Common myeloid progenitor, CD34-positive (primary cell): Measurements from ENCODE around the gene SACM1L.
"Not testable (repeated sequence)": the region's sequence is repeated elsewhere in the genome, so short reads cannot be mapped to it uniquely, and the experiment has no call there.

Experiments used
- CTCF ChIA-PET: fragments of 350-600 bp; sonication (Branson Sonifier 250); formaldehyde crosslinking; loops from one replicate; lab custom pipeline; 2021; ENCODE audit warnings: antibody characterized with exemption; lab: Charles Lee
- POLR2A ChIA-PET: fragments of 350-600 bp; sonication (Branson Sonifier 250); formaldehyde crosslinking; loops from one replicate; lab custom pipeline; 2021; ENCODE audit warnings: antibody characterized with exemption; lab: Charles Lee
- DNase-seq, 3 donors: peaks; one replicate each; pipeline versions ENCODE4 v3.0.0 to v3.0.0-alpha.2; 2013
- H3K27ac ChIP-seq, 2 experiments: 1 replicate in 1 of 2; 2 replicates in 1 of 2; pipeline ENCODE4 v1.7.0; 2013; ENCODE audit warnings: inconsistent platforms in 2 of 2, low read length in 2 of 2, mild to moderate bottlenecking in 2 of 2, low read depth in 1 of 2, moderate library complexity in 1 of 2; ENCODE audit not compliant: severe bottlenecking in 2 of 2, insufficient read depth in 1 of 2, poor library complexity in 1 of 2
- H3K27me3 ChIP-seq, 5 experiments: replicated peaks in 2 of 5; 1 replicate in 3 of 5; 2 replicates in 2 of 5; pipeline versions ENCODE4 v1.6.1 to v1.7.0; 2013; ENCODE audit warnings: low read length in 4 of 5, mild to moderate bottlenecking in 2 of 5, moderate library complexity in 2 of 5, inconsistent platforms in 1 of 5; ENCODE audit not compliant: insufficient read depth in 5 of 5, control insufficient read depth in 4 of 5
- H3K36me3 ChIP-seq, 4 experiments: 1 replicate in 2 of 4; 2 replicates in 2 of 4; pipeline versions ENCODE4 v1.6.1 to v1.7.0; 2013; ENCODE audit warnings: low read length in 3 of 4, control low read depth in 1 of 4, mild to moderate bottlenecking in 1 of 4; ENCODE audit not compliant: control insufficient read depth in 4 of 4, insufficient read depth in 4 of 4
- H3K4me1 ChIP-seq, 4 experiments: 1 replicate in 3 of 4; 2 replicates in 1 of 4; pipeline versions ENCODE4 v1.6.1 to v1.7.1; 2013; ENCODE audit warnings: low read length in 3 of 4, mild to moderate bottlenecking in 3 of 4, control low read depth in 1 of 4, inconsistent platforms in 1 of 4, moderate library complexity in 1 of 4; ENCODE audit not compliant: control insufficient read depth in 4 of 4, insufficient read depth in 4 of 4; ENCODE audit errors: control extremely low read depth in 1 of 4
- H3K4me3 ChIP-seq, 7 experiments: 1 replicate in 4 of 7; 2 replicates in 3 of 7; pipeline versions ENCODE4 v1.5.1 to v1.7.0; 2013; ENCODE audit warnings: mild to moderate bottlenecking in 7 of 7, low read length in 6 of 7, moderate library complexity in 6 of 7, inconsistent platforms in 2 of 7, low read depth in 2 of 7, control low read depth in 1 of 7; ENCODE audit not compliant: insufficient read depth in 4 of 7, control insufficient read depth in 1 of 7; ENCODE audit errors: extremely low read depth in 1 of 7
- H3K9me3 ChIP-seq, 5 experiments: 1 replicate in 4 of 5; 2 replicates in 1 of 5; pipeline versions ENCODE4 v1.6.1 to v1.7.1; 2013; ENCODE audit warnings: low read length in 4 of 5, mild to moderate bottlenecking in 2 of 5, inconsistent platforms in 1 of 5, low read depth in 1 of 5, moderate library complexity in 1 of 5; ENCODE audit not compliant: control insufficient read depth in 4 of 5, insufficient read depth in 2 of 5; ENCODE audit errors: control extremely low read depth in 1 of 5
- WGBS: methylation state at CpG from one replicate; pipeline ENCODE4 v1.1.5; 2013; ENCODE audit not compliant: insufficient coverage; 5-methylcytosine and 5-hydroxymethylcytosine counted together

The SACM1L gene

GRCh38 chr3:45695166-45695565 lies 6.0 kb downstream of the SACM1L start:
- WGBS, result 100% methylated on average over 1 of the region's 4 CpGs
- POLR2A ChIA-PET, result interaction anchor here (0.5 kb wide), 1 partner anchor 15 kb away, joined by 6 read pairs; no protein-coding TSS in a partner anchor
- Histone ChIP-seq H3K4me1 (peaks cover 34 to 55% (median 47%) of the 10 kb centered on the region in 4 experiments), H3K27ac (peak overlapping the region; percentile 76 to 85), H3K36me3 (peaks cover 0 to 36% (median 5%) of the 10 kb centered on the region in 4 experiments)
- not testable (repeated sequence) for DNase-seq, H3K4me3 ChIP-seq, H3K9me3 ChIP-seq, H3K27me3 ChIP-seq
- CTCF ChIA-PET, result interaction anchor here (1.4 to 3.2 kb wide), 3 partner anchors 9 to 33 kb away, joined by 4 to 28 read pairs (median 5); no protein-coding TSS in a partner anchor

- Histone ChIP-seq H3K4me1 (peaks cover 0 to 17% (median 6%) of the 10 kb centered on the region in 4 experiments), H3K4me3 (no peak overlapping the region), H3K27me3 (no peaks in the 10 kb centered on the region), H3K27ac (peak overlapping the region in 1 of 2 experiments; percentile 22), H3K9me3 (no peaks in the 10 kb centered on the region), H3K36me3 (peaks cover 3 to 26% (median 13%) of the 10 kb centered on the region in 4 experiments)
- WGBS, result 94% methylated on average over 3 of the region's 6 CpGs
- POLR2A ChIA-PET, result no interaction called here
- no peak for DNase-seq
- CTCF ChIA-PET, result interaction anchor here (0.9 kb wide), 2 partner anchors 10 to 657 kb away, joined by 3 to 4 read pairs; no protein-coding TSS in a partner anchor
Measured at GRCh38 chr3:45700570-45701073, 11.4 kb downstream of the SACM1L start.

GRCh38 chr3:45701172-45701867 lies 12.1 kb downstream of the SACM1L start:
- Histone ChIP-seq H3K27ac (peak overlapping the region in 1 of 2 experiments; percentile 22), H3K4me1 (peaks cover 0 to 17% (median 5%) of the 10 kb centered on the region in 4 experiments), H3K4me3 (peak overlapping the region in 2 of 7 experiments; percentile 36 to 40), H3K27me3 (no peaks in the 10 kb centered on the region), H3K9me3 (no peaks in the 10 kb centered on the region), H3K36me3 (peaks cover 10 to 28% (median 17%) of the 10 kb centered on the region in 4 experiments)
- ChIA-PET CTCF (no interaction called here), POLR2A (interaction anchor here (0.6 kb wide), 1 partner anchor 112 kb away, joined by 5 read pairs; no protein-coding TSS in a partner anchor)
- DNase-seq, result no peak
- 55% methylated on average over 7 of the region's 9 CpGs for WGBS

- 93% methylated on average over 4 of the region's 4 CpGs for WGBS
- H3K27ac ChIP-seq, result peak overlapping the region in 1 of 2 experiments; percentile 43
- peak in 2 of 3 donors; percentile 41 to 69 for DNase-seq
- no peak overlapping the region for H3K4me3 ChIP-seq
- H3K9me3 ChIP-seq, result no peaks in the 10 kb centered on the region
- peaks cover 0 to 12% (median 4%) of the 10 kb centered on the region in 4 experiments for H3K4me1 ChIP-seq
- no peaks in the 10 kb centered on the region for H3K27me3 ChIP-seq
- ChIA-PET CTCF (interaction anchor here (0.8 to 3.7 kb wide), 6 partner anchors 10 to 193 kb away, joined by 3 to 28 read pairs (median 12); partner anchors contain the start of gene SACM1L), POLR2A (interaction anchor here (0.5 to 3.2 kb wide), 2 partner anchors 15 to 175 kb away, joined by 4 to 10 read pairs; partner anchors contain the start of gene SACM1L)
- peaks cover 21 to 42% (median 34%) of the 10 kb centered on the region in 4 experiments for H3K36me3 ChIP-seq
Measured at GRCh38 chr3:45704301-45704943, 15.2 kb downstream of the SACM1L start.

GRCh38 chr3:45705839-45706808 lies 16.9 kb downstream of the SACM1L start:
- no peaks in the 10 kb centered on the region for H3K27me3 ChIP-seq
- ChIA-PET CTCF (interaction anchor here (1.1 to 3.7 kb wide), 5 partner anchors 9 to 41 kb away, joined by 3 to 28 read pairs (median 13); partner anchors contain the start of gene SACM1L), POLR2A (no interaction called here)
- DNase-seq, result no peak
- H3K4me3 ChIP-seq, result no peak overlapping the region
- peaks cover 29 to 59% (median 43%) of the 10 kb centered on the region in 4 experiments for H3K36me3 ChIP-seq
- H3K27ac ChIP-seq, result no peak overlapping the region
- H3K4me1 ChIP-seq, result peaks cover 0 to 10% (median 3%) of the 10 kb centered on the region in 4 experiments
- WGBS, result 100% methylated on average over 2 of the region's 2 CpGs
- H3K9me3 ChIP-seq, result no peaks in the 10 kb centered on the region

- DNase-seq, result peak in 2 of 3 donors; percentile 39 to 52
- H3K4me3 ChIP-seq, result no peak overlapping the region
- H3K9me3 ChIP-seq, result no peaks in the 10 kb centered on the region
- H3K27ac ChIP-seq, result no peak overlapping the region
- no peaks in the 10 kb centered on the region for H3K27me3 ChIP-seq
- peaks cover 0 to 3% (median 0%) of the 10 kb centered on the region in 4 experiments for H3K4me1 ChIP-seq
- POLR2A ChIA-PET, result no interaction called here
- WGBS, result 88% methylated on average over 2 of the region's 4 CpGs
- CTCF ChIA-PET, result no interaction called here
- peaks cover 31 to 79% (median 56%) of the 10 kb centered on the region in 4 experiments for H3K36me3 ChIP-seq
Measured at GRCh38 chr3:45711931-45712330, 22.7 kb downstream of the SACM1L start.
